AG04450 (cell line): Measurements from ENCODE around the gene ALDH3A1. TPM values are rescaled to one million over a fixed set of nuclear protein-coding genes. Genes with fewer than 3 reads are reported as not detected.
A peak's percentile ranks its signal among the peaks of the same experiment; 100 is the strongest.

Experiments
- CTCF ChIA-PET: fragments of 300-600, 350-600 bp; formaldehyde crosslinking; extraction: SDS; loops from one replicate; lab custom pipeline; 2022; ENCODE audit warnings: antibody characterized with exemption, inconsistent platforms; lab: Charles Lee
- POLR2A ChIA-PET: fragments of 350-600 bp; formaldehyde crosslinking; extraction: SDS; loops from one replicate; lab custom pipeline; 2021; ENCODE audit warnings: antibody characterized with exemption, inconsistent platforms; lab: Yijun Ruan, JAX
- DNase-seq: peaks from one replicate; pipeline ENCODE4 v3.0.0-alpha.2; 2011; ENCODE audit warnings: low read depth, low spot score
- H3K27ac ChIP-seq: one replicate; pipeline ENCODE4 v1.5.1; 2012; ENCODE audit warnings: low read depth, low read length, control low read depth
- H3K27me3 ChIP-seq: one replicate; pipeline ENCODE4 v1.6.0; 2012; ENCODE audit warnings: low read length; ENCODE audit not compliant: control insufficient read depth, insufficient read depth
- H3K4me3 ChIP-seq: 2 replicates; pipeline ENCODE4 v1.5.1; 2011; ENCODE audit warnings: mild to moderate bottlenecking, low read depth, low read length, control low read depth
- H3K9me3 ChIP-seq: 2 replicates; pipeline ENCODE4 v1.5.1; 2012; ENCODE audit warnings: low read length; ENCODE audit not compliant: control insufficient read depth, insufficient read depth
- CTCF ChIP-seq: IDR thresholded peaks from 2 replicates; pipeline ENCODE4 v1.5.1; 2011; ENCODE audit warnings: low read depth, low read length, control low read depth, inconsistent platforms
- polyA plus RNA-seq: library from polyadenylated mRNA; depleted of rRNA; stranded (reverse); fragments of >200 nt; gene quantifications from 2 replicates; pipeline ENCODE4 v1.2.3, GENCODE V29; 2011

The ALDH3A1 gene
- polyA plus RNA-seq, 1 experiment = 1.7 TPM

- H3K27ac ChIP-seq = no peak overlapping the region
- CTCF ChIA-PET = interaction anchor here (2.1 kb wide), 1 partner anchor 31 kb away, joined by 6 read pairs; no protein-coding TSS in a partner anchor
- POLR2A ChIA-PET = no interaction called here
- no peaks in the 10 kb centered on the region; the same call in 1 of the 2 replicates for H3K9me3 ChIP-seq
- DNase-seq = no peak
- no peak overlapping the region for H3K4me3 ChIP-seq
- TF ChIP-seq CTCF = peak; percentile 36
- peaks cover 7% of the 10 kb centered on the region for H3K27me3 ChIP-seq
These were observed 34.6 kb downstream of the ALDH3A1 start for GRCh38 chr17:19713462-19713861.

- Histone ChIP-seq H3K27me3 (peaks cover 6% of the 10 kb centered on the region), H3K9me3 (no peaks in the 10 kb centered on the region; the same call in 1 of the 2 replicates), H3K27ac (no peak overlapping the region), H3K4me3 (no peak overlapping the region)
- ChIA-PET POLR2A (no interaction called here), CTCF (no interaction called here)
- no peak for DNase-seq
- TF ChIP-seq CTCF = no peak
These were observed 35.6 kb downstream of the ALDH3A1 start for GRCh38 chr17:19712436-19713004.

- ChIA-PET POLR2A (no interaction called here), CTCF (no interaction called here)
- H3K4me3 ChIP-seq = no peak overlapping the region
- no peak for TF ChIP-seq CTCF
- H3K27me3 ChIP-seq = no peaks in the 10 kb centered on the region
- no peak for DNase-seq
- no peaks in the 10 kb centered on the region; the same call in 1 of the 2 replicates for H3K9me3 ChIP-seq
- no peak overlapping the region for H3K27ac ChIP-seq
These were observed 38.3 kb downstream of the ALDH3A1 start for GRCh38 chr17:19709841-19710240.

GRCh38 chr17:19708431-19709175, 39.5 kb downstream of the ALDH3A1 start:
- peaks cover 2% of the 10 kb centered on the region for H3K27me3 ChIP-seq

More at GRCh38 chr17:19708431-19709175, 39.5 kb downstream of the ALDH3A1 start:
- no peak for DNase-seq
- ChIA-PET CTCF (no interaction called here), POLR2A (no interaction called here)
- no peaks in the 10 kb centered on the region; the same call in 1 of the 2 replicates for H3K9me3 ChIP-seq
- H3K27ac ChIP-seq = no peak overlapping the region
- TF ChIP-seq CTCF = no peak
- no peak overlapping the region for H3K4me3 ChIP-seq
